ENCODE measurements around the gene PNPLA3. TPM values are rescaled to one million over a fixed set of nuclear protein-coding genes. Genes with fewer than 3 reads are reported as not detected.

PNPLA3 gene
- total RNA-seq, 1 experiment from 2014 or later = 7.3 TPM

GRCh38 chr22:43980996-43981395, 57.4 kb downstream of the PNPLA3 start:
- intact Hi-C loops (cut with micrococcal nuclease) = no loop called here
- ChIA-PET RAD21 (ENCODE audit: low non-redundant PET in 1 of 2, low total read pairs in 2 of 2, uncharacterized antibody in 2 of 2, unreplicated experiment in 2 of 2) (no interaction called here), CTCF (interaction anchor here (1.0 kb wide), 1 partner anchor 12 kb away, joined by 3 read pairs; no protein-coding TSS in a partner anchor), POLR2A (no interaction called here)
- Histone ChIP-seq H3K4me2 (ENCODE audit: low read length) (no peak overlapping the region), H3K9ac (ENCODE audit: low read length) (no peak overlapping the region), H3K9me2 (ENCODE audit: insufficient read depth) (no peaks in the 10 kb centered on the region), H4K20me1 (ENCODE audit: insufficient read depth) (no peaks in the 10 kb centered on the region), H2AFZ (ENCODE audit: low read depth, low read length, poor library complexity, severe bottlenecking) (no peak overlapping the region), H3K27ac (ENCODE audit: low read depth, low read length) (no peak overlapping the region), H3K27me3 (ENCODE audit: insufficient read depth, low read length) (no peaks in the 10 kb centered on the region), H3K4me1 (ENCODE audit: control insufficient read depth in 1 of 2, insufficient read depth in 2 of 2, low read length in 2 of 2) (no peaks in the 10 kb centered on the region), H3K79me2 (ENCODE audit: insufficient read depth, low read length) (no peaks in the 10 kb centered on the region), H3K4me3 (replicated peaks in 1 of 2; ENCODE audit: low read depth in 1 of 2, low read length in 2 of 2) (no peak overlapping the region), H3K9me3 (ENCODE audit: control insufficient read depth in 1 of 2, insufficient read depth in 1 of 2, low read depth in 1 of 2, low read length in 2 of 2) (no peaks in the 10 kb centered on the region), H3K36me3 (ENCODE audit: control insufficient read depth in 1 of 2, insufficient read depth in 2 of 2, low read length in 2 of 2) (peaks cover 25 to 35% of the 10 kb centered on the region in 2 experiments; a peak in 3 of 4 replicates)
- ATAC-seq (no peak), DNase-seq (ENCODE audit: low read depth, low spot score) (no peak)
- no TSS peak for BruUV-seq (replicated peaks)
- TF ChIP-seq RAD21 (IDR thresholded peaks at IDR 0.05; ENCODE audit: low read depth) = no peak
- no peak for TF ChIP-seq ZNF274 (IDR thresholded peaks at IDR 0.05; ENCODE audit: low read depth, low read length)
- no peak for TF ChIP-seq EZH2 (IDR thresholded peaks at IDR 0.05)
- no peak for TF ChIP-seq JUND (IDR thresholded peaks at IDR 0.05)
- TF ChIP-seq SRF (IDR thresholded peaks at IDR 0.05; ENCODE audit: low read depth) = no peak
- no peak for TF ChIP-seq ZFX (IDR thresholded peaks at IDR 0.05)
- TF ChIP-seq POLR2AphosphoS5 (IDR thresholded peaks at IDR 0.05; ENCODE audit: low read depth, low read length) = no peak
- no peak for TF ChIP-seq CEBPB (IDR thresholded peaks at IDR 0.05; ENCODE audit: low read depth)
- no peak for TF ChIP-seq REST (IDR thresholded peaks at IDR 0.05; ENCODE audit: low read depth)
- TF ChIP-seq ZBTB33 (IDR thresholded peaks at IDR 0.05; ENCODE audit: extremely low read depth, insufficient replicate concordance, low read length) = no peak
- TF ChIP-seq FOSL1 (IDR thresholded peaks at IDR 0.05; ENCODE audit: low read depth) = no peak
- TF ChIP-seq EZH2phosphoT487 (IDR thresholded peaks at IDR 0.05; ENCODE audit: borderline replicate concordance) = no peak
- TF ChIP-seq YY1 (IDR thresholded peaks at IDR 0.05; ENCODE audit: extremely low read depth, insufficient replicate concordance, low read depth, low read length) = no peak
- no peak for TF ChIP-seq EGR1 (IDR thresholded peaks at IDR 0.05; ENCODE audit: low read depth)
- TF ChIP-seq SIN3A (IDR thresholded peaks at IDR 0.05; ENCODE audit: low read depth) = no peak
- TF ChIP-seq CBX3 (IDR thresholded peaks at IDR 0.05; ENCODE audit: low read depth) = no peak
- no peak for TF ChIP-seq CTCF (IDR thresholded peaks at IDR 0.05 in 2 of 3, conservative IDR thresholded peaks at IDR 0.05 in 1 of 3; ENCODE audit: borderline replicate concordance in 1 of 3, insufficient read depth in 1 of 3, low read depth in 2 of 3, low read length in 2 of 3)

All from HCT116 (cell line).